Spleen (tissue), 7 donors: ENCODE measurements around the gene NTRK2.
"Not testable (repeated sequence)": the region's sequence is repeated elsewhere in the genome, so short reads cannot be mapped to it uniquely, and the experiment has no call there.

Source experiments
- CTCF ChIP-seq, 11 experiments: fragments of 200-600 bp in 7 of 11; fragments of 450-650 bp in 4 of 11; sonication (generic) in 4 of 11; IDR thresholded peaks in 8 of 11; conservative IDR thresholded peaks in 3 of 11; 1 replicate in 7 of 11; 2 replicates in 4 of 11; pipeline versions ENCODE4 v1.4.0 to v1.8.0; 2016 to 2021; ENCODE audit warnings: antibody characterized with exemption in 11 of 11, inconsistent platforms in 4 of 11, mild to moderate bottlenecking in 1 of 11
- POLR2AphosphoS5 ChIP-seq, 3 donors: sonication (generic); formaldehyde crosslinking; IDR thresholded peaks; one replicate each; pipeline ENCODE4 v1.5.1; 2017; ENCODE audit warnings: antibody characterized with exemption in 3 of 3
- donor health status: DM: no; HTN: no; CAD: no; lungs with moderate emphysema.
- donor health status: DM: no; HTN: no; CAD: no.
- donor health status: DM: no; HTN: no; CAD: no.

DNA sequence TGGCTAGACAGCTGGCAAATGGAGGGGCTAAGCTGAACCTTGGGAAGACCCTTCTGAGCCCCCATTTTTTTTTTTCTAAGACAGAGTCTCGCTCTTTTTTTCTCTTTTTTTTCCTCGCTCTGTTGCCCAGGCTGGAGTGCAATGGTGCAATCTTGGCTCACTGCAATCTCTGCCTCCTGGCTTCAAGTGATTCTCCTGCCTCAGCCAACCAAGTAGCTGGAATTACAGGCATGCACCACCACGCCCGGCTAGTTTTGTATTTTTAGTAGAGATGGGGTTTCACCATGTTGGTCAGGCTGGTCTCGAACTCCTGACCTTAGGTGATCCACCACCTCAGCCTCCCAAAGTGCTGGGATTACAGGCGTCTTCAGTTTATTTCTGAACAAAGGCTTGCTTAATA, 229.1 kb downstream of the NTRK2 start:
- not testable (repeated sequence) for TF ChIP-seq CTCF (IDR thresholded peaks at IDR 0.05 in 8 of 11, conservative IDR thresholded peaks at IDR 0.05 in 3 of 11); POLR2AphosphoS5 (IDR thresholded peaks at IDR 0.05)
